IMR-90 (cell line): ENCODE data around the gene LDAF1. TPM values are rescaled to one million over a fixed set of nuclear protein-coding genes. Genes with fewer than 3 reads are reported as not detected.

ENCODE experiments used
- ATAC-seq: fragments of 200-7000 bp; cut with Tn5 transposase; 2 replicates; pipeline ENCODE4 v1.9.1; 2020; ENCODE audit warnings: low read depth, mild to moderate bottlenecking, moderate library complexity
- BruUV-seq: library from RNA; stranded (reverse); fragments of 400-500 nt; replicated peaks from 2 replicates; lab custom pipeline; 2021; lab: Mats Ljungman, UMichigan
- CTCF ChIA-PET: fragments of 300-600 bp; formaldehyde crosslinking; extraction: SDS; loops from one replicate; lab custom pipeline; 2021; ENCODE audit warnings: antibody characterized with exemption; lab: Yijun Ruan, JAX
- POLR2A ChIA-PET: fragments of 300-600 bp; sonication (Branson Sonifier 250); formaldehyde crosslinking; loops from one replicate; lab custom pipeline; 2022; ENCODE audit warnings: antibody characterized with exemption; ENCODE audit not compliant: unreplicated experiment; lab: Charles Lee
- DNase-seq: peaks from one replicate; pipeline ENCODE4 v3.0.0; 2013
- H2AFZ ChIP-seq: replicated peaks from 2 replicates; pipeline ENCODE3; 2013; ENCODE audit warnings: low read length, mild to moderate bottlenecking; ENCODE audit not compliant: poor library complexity
- H2AK5ac ChIP-seq: 2 replicates; pipeline ENCODE4 v1.6.1; 2013; ENCODE audit warnings: low read depth, low read length, inconsistent platforms
- H2AK9ac ChIP-seq: replicated peaks from 2 replicates; pipeline ENCODE3; 2013; ENCODE audit warnings: mild to moderate bottlenecking, low read depth, low read length, moderate library complexity; ENCODE audit not compliant: poor library complexity
- H2BK120ac ChIP-seq: 2 replicates; pipeline ENCODE4 v1.6.1; 2013; ENCODE audit warnings: low read depth, low read length, inconsistent platforms
- H2BK15ac ChIP-seq: 3 replicates; pipeline ENCODE4 v1.6.1; 2013; ENCODE audit warnings: low read depth, low read length, inconsistent platforms
- H2BK20ac ChIP-seq: 2 replicates; pipeline ENCODE4 v1.6.1; 2013; ENCODE audit warnings: low read depth, mild to moderate bottlenecking, inconsistent platforms, low read length, moderate library complexity
- H2BK5ac ChIP-seq: 2 replicates; pipeline ENCODE4 v1.6.1; 2013; ENCODE audit warnings: mild to moderate bottlenecking, low read depth, low read length, inconsistent platforms; ENCODE audit not compliant: poor library complexity, severe bottlenecking
- H3K14ac ChIP-seq: replicated peaks from 2 replicates; pipeline ENCODE4 v1.6.1; 2013; ENCODE audit warnings: low read depth, low read length, inconsistent platforms
- H3K18ac ChIP-seq: 2 replicates; pipeline ENCODE4 v1.6.1; 2013; ENCODE audit warnings: low read depth, low read length, control low read depth
- H3K23ac ChIP-seq: 2 replicates; pipeline ENCODE4 v1.6.1; 2013; ENCODE audit warnings: low read depth, low read length, inconsistent platforms
- H3K27ac ChIP-seq: 2 replicates; pipeline ENCODE4 v1.5.1; 2013; ENCODE audit warnings: mild to moderate bottlenecking, control low read depth, low read length; ENCODE audit not compliant: insufficient read depth
- H3K27me3 ChIP-seq: 2 replicates; pipeline ENCODE4 v1.6.1; 2013; ENCODE audit warnings: low read length; ENCODE audit not compliant: control insufficient read depth, insufficient read depth
- H3K36me3 ChIP-seq: 2 replicates; pipeline ENCODE4 v1.6.1; 2013; ENCODE audit warnings: low read length, mixed read lengths; ENCODE audit not compliant: control insufficient read depth, insufficient read depth
- H3K4ac ChIP-seq: 2 replicates; pipeline ENCODE4 v1.6.1; 2013; ENCODE audit warnings: low read depth, low read length, inconsistent platforms
- H3K4me1 ChIP-seq: 2 replicates; pipeline ENCODE4 v1.6.1; 2013; ENCODE audit warnings: low read length, mixed read lengths; ENCODE audit not compliant: control insufficient read depth, insufficient read depth
- H3K4me2 ChIP-seq: 2 replicates; pipeline ENCODE4 v1.6.1; 2013; ENCODE audit warnings: low read depth, mild to moderate bottlenecking, control low read depth, low read length, moderate library complexity
- H3K4me3 ChIP-seq: 2 replicates; pipeline ENCODE4 v1.5.1; 2013; ENCODE audit warnings: low read depth, mild to moderate bottlenecking, control low read depth, low read length, moderate library complexity; ENCODE audit not compliant: insufficient read depth
- H3K56ac ChIP-seq: 2 replicates; pipeline ENCODE4 v1.6.1; 2013; ENCODE audit warnings: low read length, inconsistent platforms; ENCODE audit not compliant: insufficient read depth; ENCODE audit errors: extremely low read depth
- H3K79me1 ChIP-seq, 2 experiments: 2 replicates each; pipeline ENCODE4 v1.6.1; 2013; ENCODE audit warnings: low read length in 2 of 2, inconsistent platforms in 1 of 2, low read depth in 1 of 2
- H3K9ac ChIP-seq: 2 replicates; pipeline ENCODE4 v1.6.1; 2013; ENCODE audit warnings: low read depth, low read length, control low read depth
- H3K9me1 ChIP-seq: 2 replicates; pipeline ENCODE4 v1.6.1; 2013; ENCODE audit warnings: low read length, inconsistent platforms; ENCODE audit not compliant: insufficient read depth
- H3K9me3 ChIP-seq: 2 replicates; pipeline ENCODE4 v1.6.1; 2013; ENCODE audit warnings: low read length; ENCODE audit not compliant: control insufficient read depth, insufficient read depth
- H4K20me1 ChIP-seq: 2 replicates; pipeline ENCODE4 v1.6.1; 2013; ENCODE audit warnings: low read length, inconsistent platforms; ENCODE audit not compliant: insufficient read depth
- H4K5ac ChIP-seq: 2 replicates; pipeline ENCODE4 v1.6.1; 2013; ENCODE audit warnings: mild to moderate bottlenecking, low read depth, low read length, control low read depth
- H4K8ac ChIP-seq, 2 experiments: 2 replicates each; pipeline ENCODE4 v1.6.1; 2013; ENCODE audit warnings: low read depth in 2 of 2, low read length in 2 of 2, control low read depth in 1 of 2, inconsistent platforms in 1 of 2
- H4K91ac ChIP-seq: 2 replicates; pipeline ENCODE4 v1.6.1; 2013; ENCODE audit warnings: low read depth, low read length, inconsistent platforms; ENCODE audit not compliant: insufficient read depth
- FOS ChIP-seq: fragments of 150-350 bp; IDR thresholded peaks from 2 replicates; pipeline ENCODE4 v1.6.1; 2016; ENCODE audit warnings: low read depth, low read length
- MAZ ChIP-seq: IDR thresholded peaks from 2 replicates; pipeline ENCODE4 v1.6.1; 2012; ENCODE audit warnings: low read depth, mild to moderate bottlenecking, low read length, improper control_type of control experiment, moderate library complexity, borderline replicate concordance
- whole genome bisulfite sequencing, 2 experiments: methylation state at CpG; one replicate each; pipeline versions ENCODE4 v1.1.5 to v1.1.7; 2013; ENCODE audit warnings: missing lambda C conversion rate in 2 of 2; ENCODE audit not compliant: insufficient read length in 1 of 2; ENCODE audit errors: extremely low coverage in 2 of 2; 5-methylcytosine and 5-hydroxymethylcytosine counted together
- dilution Hi-C: fragments of 300-500 bp; cut with HindIII; formaldehyde crosslinking; loops from one replicate; pipeline ENCODE4 v1.14.3; 2018; ENCODE audit warnings: low sequenced_read_pairs; ENCODE audit not compliant: unreplicated experiment
- in situ Hi-C: fragments of 300-500 bp; cut with MboI; formaldehyde crosslinking; loops from 3 replicates; pipeline ENCODE4 v1.14.3; 2019; ENCODE audit warnings: low sequenced_read_pairs, inconsistent platforms, mixed read lengths
- intact Hi-C: fragments of 100-400 bp; cut with micrococcal nuclease; formaldehyde crosslinking; loops from 2 replicates; pipeline ENCODE4 v1.10.0; 2022
- polyA plus RNA-seq, 3 experiments: library from polyadenylated mRNA; depleted of rRNA; stranded (reverse); fragments of >200 nt; gene quantifications; 2 replicates each; pipeline ENCODE4 v1.2.3, GENCODE V29; 2012; ENCODE audit warnings: low replicate concordance in 1 of 3
- total RNA-seq: library from RNA; depleted of rRNA; stranded (reverse); fragments of >200 nt; gene quantifications from 2 replicates; pipeline ENCODE4 v1.2.3, GENCODE V29; 2012
- TF ChIP-seq, protein P1 (sequence below): fragments of 150-350 bp; IDR thresholded peaks from 2 replicates; pipeline ENCODE4 v1.6.1; 2017; ENCODE audit warnings: mild to moderate bottlenecking, antibody characterized with exemption, low read length, low read depth

The LDAF1 gene
- total and polyA plus RNA-seq, 2 of the 4 experiments (the other 2 are of a cell fraction) = 21.0 to 62.2 TPM

DNA sequence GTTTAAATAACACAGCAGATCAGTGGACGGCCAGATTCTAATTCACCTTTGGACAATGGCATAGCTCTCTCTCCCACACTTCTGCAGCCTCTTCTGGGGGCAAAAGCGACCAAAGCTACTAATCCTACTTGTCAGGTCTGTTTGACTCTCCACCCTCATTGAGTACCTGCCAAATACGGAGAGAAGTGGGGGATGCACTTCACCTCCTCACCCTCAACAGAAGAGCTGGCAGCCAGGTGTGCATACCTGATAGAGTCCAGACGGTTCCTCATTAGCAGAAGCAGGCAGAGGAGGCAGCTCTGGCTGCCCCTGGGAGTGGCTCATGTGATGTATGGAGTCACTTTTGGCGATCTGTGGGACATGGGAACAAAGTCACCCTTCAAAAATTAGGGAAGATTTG lies 12.7 kb upstream of the LDAF1 start:
- H3K27ac ChIP-seq = no peak overlapping the region
- BruUV-seq = no TSS peak
- intact Hi-C loops (no loop called here), dilution Hi-C loops (no loop called here), in situ Hi-C loops (no loop called here)
- no peak overlapping the region for H2AFZ ChIP-seq
- CTCF ChIA-PET = no interaction called here
- H3K14ac ChIP-seq = no peak overlapping the region
- H2BK15ac ChIP-seq = no peak overlapping the region
- H2BK20ac ChIP-seq = no peak overlapping the region
- H3K56ac ChIP-seq = no peak overlapping the region
- H2BK120ac ChIP-seq = no peak overlapping the region
- WGBS, 2 experiments = no CpG with 5 or more reads among the region's 5 CpGs
- H3K36me3 ChIP-seq = no peaks in the 10 kb centered on the region
- no peaks in the 10 kb centered on the region for H3K79me1 ChIP-seq
- H4K5ac ChIP-seq = no peak overlapping the region
- no peak overlapping the region for H4K8ac ChIP-seq
- ATAC-seq = no peak
- H3K9me3 ChIP-seq = peaks cover 2% of the 10 kb centered on the region; the same call in 1 of the 2 replicates
- H3K4me3 ChIP-seq = no peak overlapping the region
- H4K20me1 ChIP-seq = no peaks in the 10 kb centered on the region
- no peak overlapping the region for H3K18ac ChIP-seq
- H3K4me2 ChIP-seq = no peak overlapping the region
- no peak overlapping the region for H2AK9ac ChIP-seq
- no peak overlapping the region for H2AK5ac ChIP-seq
- TF ChIP-seq FOS (no peak), MAZ (no peak)
- TF ChIP-seq, protein P1, sequence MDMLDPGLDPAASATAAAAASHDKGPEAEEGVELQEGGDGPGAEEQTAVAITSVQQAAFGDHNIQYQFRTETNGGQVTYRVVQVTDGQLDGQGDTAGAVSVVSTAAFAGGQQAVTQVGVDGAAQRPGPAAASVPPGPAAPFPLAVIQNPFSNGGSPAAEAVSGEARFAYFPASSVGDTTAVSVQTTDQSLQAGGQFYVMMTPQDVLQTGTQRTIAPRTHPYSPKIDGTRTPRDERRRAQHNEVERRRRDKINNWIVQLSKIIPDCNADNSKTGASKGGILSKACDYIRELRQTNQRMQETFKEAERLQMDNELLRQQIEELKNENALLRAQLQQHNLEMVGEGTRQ = no peak
- no peak overlapping the region for H2BK5ac ChIP-seq
- no peak for DNase-seq
- POLR2A ChIA-PET = no interaction called here
- no peaks in the 10 kb centered on the region for H3K4me1 ChIP-seq
- no peaks in the 10 kb centered on the region for H3K9me1 ChIP-seq
- H3K27me3 ChIP-seq = peaks cover 19% of the 10 kb centered on the region
- no peak overlapping the region for H3K23ac ChIP-seq
- H4K91ac ChIP-seq = no peak overlapping the region
- H3K4ac ChIP-seq = no peak overlapping the region
- no peak overlapping the region for H3K9ac ChIP-seq
